ENCODE data around the gene TC2N.
"Not testable (repeated sequence)": the region's sequence is repeated elsewhere in the genome, so short reads cannot be mapped to it uniquely, and the experiment has no call there.

Gene TC2N

DNA sequence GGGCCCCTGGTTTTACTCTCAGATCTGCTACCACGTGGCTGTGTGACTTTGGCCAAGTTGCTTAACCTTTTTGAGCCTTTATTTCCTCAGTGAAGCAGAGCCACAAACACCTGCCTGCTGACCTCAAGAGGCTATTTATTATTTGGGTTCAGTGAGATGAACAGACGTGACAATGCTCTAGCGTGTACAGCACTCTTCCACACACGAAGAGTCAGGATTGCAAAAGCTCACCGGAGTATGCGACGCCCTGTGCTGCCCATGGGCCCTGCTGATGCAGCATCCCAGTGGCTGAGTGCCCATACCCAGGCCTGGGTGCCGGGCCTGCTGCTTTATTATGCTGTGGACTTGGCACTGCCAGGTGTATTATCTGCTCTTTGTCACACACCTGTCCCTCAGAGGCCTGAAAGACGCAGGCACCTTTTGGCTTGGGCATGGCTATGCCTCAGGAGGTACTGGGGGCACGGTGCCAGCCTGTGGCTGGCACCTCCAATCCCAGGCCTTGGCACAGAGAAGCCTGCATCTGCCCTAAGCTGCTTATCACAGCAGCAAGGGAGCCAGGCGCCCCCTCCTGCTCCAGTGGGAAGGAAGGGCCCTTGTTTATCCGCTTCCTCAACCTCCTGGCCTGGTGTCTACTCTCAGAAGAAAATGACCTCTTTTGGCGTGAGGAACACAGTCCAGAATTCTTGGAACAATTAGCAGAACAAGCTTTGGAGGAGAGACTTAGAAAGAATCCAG is 22.3 kb upstream of the TC2N start:
- FAIRE-seq (no peak), DNase-seq (ENCODE audit: insufficient read length, low spot score) (no peak)

DNA sequence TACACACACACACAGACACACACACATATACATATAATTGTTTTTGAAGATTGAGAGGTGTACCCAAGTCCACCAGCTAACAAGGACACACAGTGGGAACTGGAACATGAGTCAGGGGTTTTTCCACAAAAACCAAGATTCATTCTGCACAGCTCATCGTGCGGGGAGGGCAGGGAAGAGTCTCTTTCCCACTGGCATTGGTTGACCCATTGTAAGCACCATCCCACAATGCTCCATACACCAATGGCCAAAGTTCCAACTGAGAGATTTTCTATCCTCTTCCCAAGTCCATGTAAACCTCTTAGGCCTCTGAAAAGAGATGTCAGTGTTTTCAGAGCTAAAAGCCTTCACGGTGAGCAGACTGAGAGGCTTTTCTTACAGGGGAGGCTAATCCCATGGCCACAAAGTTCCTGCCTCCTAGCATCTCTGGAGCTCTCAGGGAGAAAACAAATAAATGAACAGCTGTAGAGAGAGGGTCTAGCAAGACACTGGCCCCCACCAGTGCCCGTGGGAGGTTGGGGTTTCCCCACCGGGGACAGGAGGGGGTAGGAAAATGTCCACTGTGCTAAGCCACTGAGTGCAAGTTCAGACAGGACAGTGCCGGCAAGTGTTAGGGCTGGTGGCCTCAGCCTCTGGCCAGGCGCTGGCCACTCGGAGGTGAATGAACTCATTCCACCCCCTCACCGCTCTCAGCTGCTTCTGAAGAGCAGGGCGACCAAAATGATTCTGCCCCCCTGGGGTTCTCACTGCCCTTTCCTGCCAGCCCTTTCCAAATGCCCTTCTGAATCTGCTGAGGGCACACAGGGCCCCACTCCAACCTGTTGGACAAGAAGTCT is 21.5 kb upstream of the TC2N start:
- no peak for FAIRE-seq
- DNase-seq (ENCODE audit: insufficient read length, low spot score): no peak

DNA sequence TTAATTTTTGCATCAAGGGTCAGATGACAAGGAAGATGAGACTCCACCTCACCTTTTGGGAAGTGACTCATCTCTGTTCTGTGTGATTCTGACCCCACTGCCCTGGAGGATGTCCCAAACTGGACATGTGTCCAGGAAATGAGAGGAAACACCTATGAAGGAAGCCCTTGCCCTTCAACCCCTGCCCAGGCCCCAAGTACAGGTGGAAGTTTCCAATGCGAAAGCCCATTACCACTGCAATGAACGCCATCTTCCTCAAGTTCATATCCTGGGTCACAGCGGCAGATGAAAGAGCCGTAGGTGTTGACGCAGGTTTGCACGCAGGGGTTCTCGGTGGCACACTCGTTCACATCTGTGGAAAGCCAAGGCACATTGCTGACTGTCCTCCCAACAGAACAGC is 19.6 kb upstream of the TC2N start:
- DNase-seq (ENCODE audit: insufficient read length, low spot score) (no peak), FAIRE-seq (no peak)

DNA sequence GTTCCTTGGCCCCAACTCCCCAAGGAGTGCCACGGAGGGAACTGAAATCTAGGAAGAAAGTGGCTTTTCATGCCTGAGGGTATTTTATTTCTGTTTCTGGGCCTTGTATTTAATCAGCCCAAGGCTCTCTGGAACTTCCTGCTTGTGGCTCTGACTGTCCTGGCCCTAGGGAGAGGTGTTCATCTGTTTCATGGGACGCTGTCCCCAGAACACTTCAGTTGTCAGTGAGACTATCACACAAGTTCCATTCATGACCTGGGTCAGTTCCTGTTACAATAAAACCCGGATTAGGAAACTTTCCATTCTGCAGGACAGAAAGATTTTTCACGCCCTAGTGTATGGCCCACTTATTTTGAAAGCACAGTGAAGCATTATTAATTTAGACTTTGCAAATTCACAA is 18.5 kb upstream of the TC2N start:
- DNase-seq (ENCODE audit: insufficient read length, low spot score): no peak
- FAIRE-seq: no peak

DNA sequence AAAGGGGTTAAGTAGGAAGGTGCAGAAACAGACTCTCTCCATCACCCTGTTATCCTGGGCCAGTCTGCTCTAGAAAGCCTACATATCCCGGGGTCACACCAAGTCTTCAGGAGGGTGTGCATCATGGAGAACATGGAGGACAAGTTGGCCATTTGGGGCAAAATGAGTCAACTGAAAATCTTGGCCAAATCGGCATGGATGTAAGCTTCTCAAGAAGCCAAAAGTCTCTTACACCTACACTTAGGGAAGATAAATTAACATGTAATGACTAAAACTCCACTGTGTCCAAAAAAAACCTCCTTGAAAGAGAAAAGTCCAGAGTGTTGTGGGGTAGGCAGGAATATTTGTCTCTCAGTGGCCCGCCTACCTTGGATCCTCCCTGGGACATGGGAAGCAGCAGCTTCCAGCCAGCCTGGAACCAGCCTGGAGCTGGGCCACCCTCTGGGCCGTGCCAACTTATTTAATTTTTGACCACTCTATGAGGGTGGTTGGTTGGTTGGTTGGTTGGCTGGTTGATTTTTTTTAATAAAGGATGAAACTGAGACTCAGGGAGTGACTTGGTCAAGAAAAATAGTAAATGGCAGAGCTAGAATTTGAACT is 17.9 kb upstream of the TC2N start:
- DNase-seq (ENCODE audit: insufficient read length, low spot score) (no peak), FAIRE-seq (no peak)

DNA sequence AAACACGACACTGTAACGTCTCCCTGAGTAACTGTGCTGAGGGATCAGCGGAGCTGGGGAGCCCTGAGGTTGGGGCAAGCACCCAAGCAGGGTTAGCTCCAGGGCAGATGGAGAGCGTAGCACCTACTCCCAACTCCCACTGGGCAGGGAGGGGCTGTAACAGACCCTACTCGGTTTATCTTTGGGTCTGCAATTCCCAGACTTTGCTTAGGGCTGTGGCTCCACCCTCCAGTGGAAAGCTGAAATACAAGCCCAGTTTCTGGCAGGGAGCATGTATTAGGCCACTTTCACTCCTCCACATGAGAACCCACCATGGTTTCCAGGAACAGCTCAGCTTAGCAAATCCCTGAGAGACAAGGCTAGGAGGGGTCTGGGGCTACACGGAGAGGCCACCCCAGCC is 17.3 kb upstream of the TC2N start:
- no peak for DNase-seq (ENCODE audit: insufficient read length, low spot score)
- no peak for FAIRE-seq

DNA sequence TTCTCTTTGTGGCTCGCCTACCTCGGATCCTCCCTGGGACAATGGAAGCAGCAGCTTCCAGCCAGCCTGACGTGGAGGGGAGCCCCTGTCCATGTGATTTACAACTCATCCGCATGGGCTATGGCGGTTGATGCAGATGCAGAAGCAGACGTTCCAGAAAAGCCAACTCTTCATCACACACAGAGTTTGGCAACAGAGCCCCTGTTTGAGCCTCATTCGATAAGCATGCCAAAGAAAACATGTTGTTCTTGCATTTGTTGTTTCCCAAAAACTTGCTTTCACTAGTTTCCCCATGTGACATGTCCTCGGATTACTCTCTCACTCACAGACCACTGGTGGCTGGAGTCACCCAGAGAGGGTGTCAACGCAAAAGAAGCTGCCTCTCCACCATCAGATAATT is 16.4 kb upstream of the TC2N start:
- DNase-seq (ENCODE audit: insufficient read length, low spot score): no peak
- FAIRE-seq: no peak

DNA sequence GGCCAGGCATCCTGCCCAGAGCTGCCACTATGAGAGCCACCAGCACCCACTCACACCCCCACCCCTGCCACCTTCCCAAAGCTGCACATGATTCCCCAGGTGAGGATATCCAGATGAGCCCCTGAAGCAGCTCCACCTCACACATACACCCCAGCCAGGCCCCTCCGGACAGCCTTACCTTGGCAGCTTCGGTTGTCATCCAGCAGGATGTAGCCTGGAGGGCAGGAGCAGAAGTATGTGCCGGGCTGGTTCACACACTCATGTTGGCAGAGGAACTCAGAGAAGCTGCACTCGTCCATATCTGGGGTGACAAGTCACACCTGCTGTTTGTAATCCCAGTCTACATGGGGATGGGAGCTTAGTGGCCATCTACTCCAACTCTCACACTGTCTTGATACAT is 15.4 kb upstream of the TC2N start:
- no peak for FAIRE-seq
- no peak for DNase-seq (ENCODE audit: insufficient read length, low spot score)

DNA sequence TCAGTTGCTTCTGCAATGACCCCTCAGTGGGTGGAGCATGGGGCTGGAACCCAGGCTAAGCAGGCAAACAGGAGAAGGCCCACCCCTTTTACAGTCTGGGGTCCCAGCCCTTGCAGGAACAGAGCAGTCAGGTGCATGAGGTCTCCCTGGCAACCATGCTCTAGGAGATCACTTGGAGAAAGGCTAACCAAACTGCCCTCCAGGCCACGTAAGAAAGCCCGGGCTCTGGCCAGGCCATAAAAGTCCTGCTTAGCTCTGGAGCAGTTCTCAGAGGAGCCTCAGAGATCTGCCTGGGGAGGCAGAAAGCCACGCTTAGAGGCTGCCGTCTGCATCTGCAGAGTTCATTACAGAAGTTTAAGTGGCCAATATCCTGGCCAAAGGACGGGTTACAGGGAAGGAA is 15.0 kb upstream of the TC2N start:
- DNase-seq (ENCODE audit: insufficient read length, low spot score): no peak
- FAIRE-seq: no peak

DNA sequence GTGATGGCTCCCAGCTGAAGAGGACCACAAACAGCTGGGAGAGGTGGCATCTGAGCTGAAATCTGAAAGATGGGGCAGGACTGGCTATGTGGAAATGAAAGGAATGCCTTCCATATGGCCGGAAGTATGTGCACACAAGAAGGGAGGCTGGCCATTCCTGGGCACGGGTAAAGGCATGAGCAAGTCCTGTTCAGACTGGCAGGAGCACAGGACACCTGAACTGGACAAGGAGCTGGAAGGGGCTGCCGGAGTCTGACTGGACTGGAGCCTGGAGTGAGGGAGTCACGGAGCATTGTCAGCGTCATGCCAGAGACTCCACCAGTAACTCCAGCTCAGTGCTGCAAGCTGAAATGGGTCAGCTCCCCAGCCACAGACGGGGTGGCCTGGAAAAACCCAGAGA is 11.9 kb upstream of the TC2N start:
- FAIRE-seq: no peak
- DNase-seq (ENCODE audit: insufficient read length, low spot score): no peak

DNA sequence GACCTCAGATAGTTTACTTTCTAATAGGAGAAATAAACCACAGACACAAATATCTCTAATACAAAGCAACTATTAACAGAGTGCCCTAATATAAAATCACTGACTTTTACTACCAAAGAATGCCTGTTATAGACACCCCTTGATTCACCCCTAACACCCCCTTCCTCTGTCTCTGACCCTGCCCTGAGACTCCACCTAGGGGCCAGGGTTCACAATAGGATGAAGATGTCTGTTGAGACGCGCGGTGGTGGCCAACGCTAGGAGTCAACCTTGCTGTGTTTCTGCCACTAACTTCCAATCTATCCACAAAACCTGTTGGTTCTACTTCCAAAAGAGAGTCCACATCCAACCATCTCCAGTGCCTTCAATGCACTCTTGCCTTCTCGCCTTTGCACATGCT is 10.9 kb upstream of the TC2N start:
- DNase-seq (ENCODE audit: insufficient read length, low spot score) (no peak), FAIRE-seq (no peak)

DNA sequence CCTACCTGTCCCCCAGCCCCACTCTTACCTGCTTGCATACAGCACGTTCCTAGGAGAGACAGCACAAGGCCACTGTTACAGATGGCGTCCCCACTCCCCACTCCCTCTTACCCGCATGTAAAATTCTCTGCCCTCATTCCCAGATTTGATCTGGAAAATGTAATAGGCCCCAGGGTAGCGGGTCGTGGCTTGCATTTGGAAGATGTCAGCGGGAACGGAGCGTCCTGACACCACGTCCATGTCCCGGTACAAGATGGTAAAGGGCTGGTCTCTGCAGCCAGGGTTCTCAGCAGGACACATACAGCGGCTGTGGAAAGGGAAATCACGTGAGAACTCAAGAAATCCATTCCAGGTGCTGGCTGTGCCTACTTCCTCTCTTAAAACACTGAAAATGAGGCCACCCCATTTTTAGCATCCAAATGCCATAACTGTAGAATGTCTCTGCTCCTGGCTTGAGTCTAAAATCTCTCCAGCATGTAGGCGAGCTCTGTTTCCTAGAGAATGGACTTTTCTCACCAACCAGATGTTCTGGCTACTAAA is 10.1 kb upstream of the TC2N start:
- no peak for FAIRE-seq
- DNase-seq (ENCODE audit: insufficient read length, low spot score): no peak

DNA sequence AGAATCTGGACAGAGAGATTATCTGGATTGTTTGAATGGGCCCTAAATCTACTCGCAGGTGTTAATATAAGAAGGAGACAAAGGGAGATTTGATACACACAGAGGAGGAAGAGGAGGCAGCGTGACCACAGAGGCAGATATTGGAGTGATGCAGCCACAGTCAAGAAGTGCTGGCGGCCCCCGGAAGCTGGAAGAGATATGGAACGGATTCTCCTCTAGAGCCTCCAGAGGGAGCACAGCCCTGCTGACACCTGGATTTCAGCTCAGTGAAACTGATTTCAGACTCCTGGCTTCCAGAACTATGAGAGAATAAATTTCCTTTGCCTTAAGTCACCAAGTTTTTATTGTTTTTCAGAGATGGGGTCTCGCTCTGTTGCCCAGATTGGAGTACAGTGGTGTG is 9.2 kb upstream of the TC2N start:
- FAIRE-seq (no peak), DNase-seq (ENCODE audit: insufficient read length, low spot score) (no peak)

DNA sequence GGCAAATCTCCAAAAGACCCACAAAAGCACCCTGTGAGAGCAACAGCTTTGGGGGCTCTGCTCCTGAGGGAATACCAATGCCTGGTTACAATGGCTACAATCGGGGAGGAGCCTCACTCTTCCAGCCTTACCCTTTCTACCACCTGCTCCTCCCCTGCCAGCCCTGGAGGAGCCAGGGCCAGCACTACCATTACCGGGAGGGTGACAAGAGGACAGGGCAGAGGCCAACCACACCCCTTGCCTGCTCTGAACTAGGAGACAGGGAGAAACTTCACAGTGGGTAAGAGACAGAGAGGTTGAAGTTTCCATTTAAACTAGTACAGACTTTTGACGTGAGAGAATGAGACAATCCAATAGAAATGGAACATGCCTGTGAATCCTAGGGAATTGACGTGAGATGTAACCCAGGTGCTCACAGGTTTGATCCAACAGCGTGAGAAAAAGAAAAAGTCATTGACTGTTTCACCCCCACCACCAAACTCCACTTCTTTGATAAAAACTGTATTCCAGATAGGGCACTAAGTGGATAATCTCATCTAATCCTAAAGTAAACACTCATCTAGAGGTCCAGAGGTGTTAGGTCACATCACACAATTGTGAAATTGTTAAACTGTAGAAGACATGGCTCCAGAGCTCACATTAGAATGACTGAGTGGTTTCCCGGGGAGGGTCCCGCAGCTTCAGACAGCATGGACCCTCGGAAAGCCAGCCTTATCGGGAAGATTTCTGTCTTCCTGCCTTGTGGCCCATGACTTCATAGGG is 8.4 kb upstream of the TC2N start:
- FAIRE-seq (no peak), DNase-seq (ENCODE audit: insufficient read length, low spot score) (no peak)

DNA sequence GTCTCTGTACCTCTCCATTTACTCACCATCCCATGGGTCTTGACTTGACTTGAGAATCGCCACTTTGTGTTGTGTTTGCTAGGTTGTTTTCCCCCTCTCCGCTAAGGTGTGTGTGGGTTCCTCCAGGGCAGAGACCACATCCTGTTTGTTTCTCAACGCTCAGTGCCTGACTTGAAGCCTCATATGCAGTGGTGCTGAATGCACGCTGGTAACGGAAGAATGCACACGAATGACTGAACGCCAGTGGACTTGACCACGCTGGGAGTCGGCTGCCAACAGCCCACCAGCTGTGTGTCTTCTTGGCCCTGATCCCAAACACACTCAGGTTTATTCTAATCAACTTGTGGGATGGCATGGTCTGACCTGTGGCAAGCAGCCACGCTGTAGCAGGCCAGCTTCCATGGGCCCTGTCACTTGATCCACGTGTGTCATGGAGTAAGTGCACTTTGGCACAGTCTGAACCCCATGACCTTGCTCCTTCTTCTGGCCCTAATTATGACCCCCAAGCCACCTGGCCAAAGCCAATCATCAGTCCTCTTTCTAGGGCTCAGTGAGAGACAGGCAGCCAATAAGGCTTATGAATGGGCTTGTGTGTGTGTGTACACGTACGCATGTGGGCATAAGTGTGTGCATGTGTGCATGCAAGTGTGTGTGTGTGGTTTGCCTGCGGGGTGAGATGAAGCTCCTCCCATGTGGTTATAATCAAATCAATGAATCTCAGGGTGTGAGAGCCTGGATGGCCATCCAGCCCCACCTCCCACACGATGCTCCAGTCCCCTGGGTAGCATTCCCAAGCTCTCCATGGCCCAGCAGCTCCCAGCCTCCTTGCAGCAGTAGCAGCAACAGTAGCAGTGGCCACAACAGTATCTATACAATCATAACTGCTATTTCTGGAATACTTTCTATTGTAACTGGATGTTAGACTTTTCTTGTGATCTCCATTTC is 6.4 kb upstream of the TC2N start:
- DNase-seq (ENCODE audit: insufficient read length, low spot score) (no peak), FAIRE-seq (no peak)

DNA sequence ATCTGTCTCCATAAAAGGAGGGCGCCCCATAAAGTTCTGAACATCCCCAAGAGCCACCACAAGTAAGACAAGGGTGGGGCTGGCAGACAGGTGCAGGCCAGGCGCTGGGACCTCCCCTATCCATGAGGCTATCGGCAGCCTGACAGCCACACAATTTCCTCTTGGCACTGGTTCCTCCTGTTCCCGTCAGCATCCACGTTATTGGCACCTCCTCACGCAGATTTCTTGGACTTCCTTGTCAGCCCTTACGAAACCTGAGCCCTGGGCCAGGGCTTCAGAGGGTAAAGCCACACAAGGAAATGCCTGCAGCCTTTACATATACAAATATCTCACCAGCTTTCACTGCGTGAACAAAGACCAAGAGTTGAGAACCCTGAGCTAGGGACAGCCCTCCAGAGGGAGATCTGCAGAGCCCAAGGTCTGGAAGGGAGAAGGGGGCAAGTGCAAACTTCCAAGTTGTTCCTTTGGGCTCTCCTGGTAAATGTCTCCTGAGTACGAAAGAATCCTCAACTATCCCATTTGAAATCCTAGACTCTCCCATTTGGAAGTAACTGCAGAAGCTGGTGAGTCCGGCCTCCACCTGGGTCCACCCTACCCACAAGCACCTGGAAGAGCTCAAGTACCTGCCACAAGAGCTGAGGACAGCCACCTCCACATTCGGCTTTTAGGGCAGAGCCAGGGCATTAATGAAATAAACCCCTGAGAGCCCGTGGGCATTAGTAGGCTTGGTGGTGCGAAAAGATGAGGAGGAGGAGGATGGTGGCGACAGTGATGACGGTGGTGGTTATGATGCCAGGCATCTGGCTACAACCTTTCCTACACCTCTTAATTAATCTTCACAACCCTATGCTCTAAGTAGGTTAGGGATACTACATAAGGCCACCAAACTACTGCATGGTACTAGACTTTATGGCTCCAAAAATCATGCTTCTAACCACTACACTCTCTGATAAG is 5.5 kb upstream of the TC2N start:
- no peak for DNase-seq (ENCODE audit: insufficient read length, low spot score)

DNA sequence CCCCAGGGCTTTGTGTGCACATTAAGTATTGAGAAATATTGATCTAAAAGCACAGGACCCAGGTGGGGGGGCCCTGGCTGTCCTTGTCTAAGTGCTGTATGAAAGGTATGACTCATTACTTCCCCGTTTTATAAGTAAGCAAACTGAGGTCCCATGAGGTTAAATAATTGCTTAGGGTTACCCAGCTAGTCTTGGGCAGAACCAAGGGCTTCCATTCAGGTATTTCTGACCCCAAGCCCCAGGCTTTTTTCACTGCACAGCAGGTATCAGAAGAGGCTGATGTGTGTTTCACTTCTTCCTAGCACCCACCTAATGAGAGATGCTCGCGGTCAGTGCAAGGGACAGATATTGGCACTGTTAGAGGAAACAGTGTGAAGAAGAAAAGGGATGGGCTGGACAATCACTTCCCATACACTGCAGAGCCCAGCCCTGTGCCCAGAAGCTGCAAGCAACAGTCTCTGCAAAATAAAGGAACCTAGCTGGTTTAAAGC is 4.7 kb upstream of the TC2N start:
- DNase-seq (ENCODE audit: insufficient read length, low spot score) (no peak), FAIRE-seq (no peak)

More for the DNA sequence above, 5.5 kb upstream of the TC2N start:
- no peak for FAIRE-seq

DNA sequence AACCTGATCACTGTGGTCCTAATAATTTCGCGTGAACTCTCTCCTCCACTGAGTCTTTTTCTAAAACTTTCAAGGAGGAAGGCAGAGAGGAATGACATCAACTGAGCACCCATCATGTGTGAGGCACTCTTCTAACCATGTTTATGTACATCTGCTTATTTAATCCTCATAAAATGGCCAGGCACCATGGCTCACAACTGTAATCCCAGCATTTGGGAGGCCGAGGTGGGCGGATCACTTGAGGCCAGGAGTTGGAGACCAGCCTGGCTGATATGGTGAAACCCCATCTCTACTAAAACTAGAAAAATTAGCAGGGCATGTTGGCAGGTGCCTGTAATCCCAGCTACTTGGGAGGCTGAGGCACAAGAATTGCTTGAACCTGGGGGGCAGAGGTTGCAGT is 4.1 kb upstream of the TC2N start:
- DNase-seq (ENCODE audit: insufficient read length, low spot score); FAIRE-seq: not testable (repeated sequence)

DNA sequence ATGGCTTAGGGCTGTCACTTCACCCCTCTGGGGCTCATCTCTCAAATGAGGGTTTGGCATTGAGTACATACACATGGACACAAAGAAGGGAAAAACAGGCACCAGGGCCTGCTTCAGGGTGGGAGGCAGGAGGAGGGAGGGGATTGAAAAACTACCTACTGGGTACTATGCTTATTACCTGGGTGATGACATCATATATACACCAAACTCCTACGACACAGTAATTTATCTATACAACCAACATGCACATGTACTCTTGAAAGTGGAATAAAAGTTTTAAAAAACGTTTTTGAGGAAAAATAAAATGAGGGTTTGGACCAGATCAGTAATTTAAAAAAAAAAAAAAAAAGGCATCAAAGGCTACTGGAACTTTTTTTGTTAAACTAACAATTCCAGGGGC is 3.6 kb upstream of the TC2N start:
- DNase-seq (ENCODE audit: insufficient read length, low spot score) (no peak), FAIRE-seq (no peak)
